Measurements from ENCODE around the gene TAS2R1. TPM values are rescaled to one million over a fixed set of nuclear protein-coding genes. Genes with fewer than 3 reads are reported as not detected.

TAS2R1 gene
- polyA plus RNA-seq, 1 donor (not counting 4 experiments of a cell fraction or from before 2014, with no cell fraction given) = not detected

DNA sequence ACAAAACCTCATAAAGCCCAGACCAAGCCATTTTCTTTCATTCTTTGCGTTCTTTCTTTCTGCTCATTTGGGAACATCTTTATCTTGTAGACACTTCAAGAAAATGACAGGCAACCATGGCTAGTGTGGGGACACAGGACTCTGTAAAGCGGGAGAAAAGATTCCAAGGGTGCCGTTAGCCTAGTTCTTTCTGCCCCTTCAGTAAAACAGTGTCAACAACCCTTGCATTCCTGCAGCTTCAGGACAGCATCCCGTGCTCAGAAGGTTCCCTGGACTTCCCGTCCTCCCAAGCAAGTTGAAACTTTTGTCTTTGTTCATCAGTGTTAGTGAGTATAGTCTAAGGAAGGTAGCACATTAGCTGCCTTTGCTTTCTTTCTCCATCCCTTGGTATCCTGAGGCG, 41.9 kb downstream of the TAS2R1 start:
- Histone ChIP-seq H2AFZ (ENCODE audit: control insufficient read depth, low read length) (no peak overlapping the region), H4K20me1 (ENCODE audit: control insufficient read depth, extremely low read depth, insufficient read depth, low read length) (no peaks in the 10 kb centered on the region), H3K27me3 (ENCODE audit: control insufficient read depth, extremely low read depth, insufficient read depth, low read length) (no peaks in the 10 kb centered on the region), H3K4me2 (ENCODE audit: control insufficient read depth, extremely low read depth, insufficient read depth, low read depth, low read length) (no peak overlapping the region), H3K4me1 (ENCODE audit: control insufficient read depth, extremely low read depth, insufficient read depth, low read length) (no peaks in the 10 kb centered on the region), H3K4me3 (ENCODE audit: control insufficient read depth in 2 of 3, extremely low read depth in 1 of 3, insufficient read depth in 2 of 3, low read depth in 1 of 3, low read length in 3 of 3) (no peak overlapping the region), H3K9me3 (ENCODE audit: control insufficient read depth, low read depth, low read length) (no peaks in the 10 kb centered on the region), H3K36me3 (ENCODE audit: control insufficient read depth in 2 of 2, extremely low read depth in 1 of 2, insufficient read depth in 2 of 2, low read length in 2 of 2) (no peaks in the 10 kb centered on the region), H3K9me1 (ENCODE audit: control insufficient read depth, extremely low read depth, insufficient read depth, low read length) (no peaks in the 10 kb centered on the region), H3K79me2 (ENCODE audit: control insufficient read depth, insufficient read depth, low read length) (no peaks in the 10 kb centered on the region), H3K9ac (ENCODE audit: control insufficient read depth, extremely low read depth, insufficient read depth, low read length) (no peak overlapping the region), H3K27ac (ENCODE audit: control insufficient read depth, insufficient read depth, low read length) (no peak overlapping the region)
- dilution Hi-C loops (cut with MboI; ENCODE audit: extremely low pct_ligation_motif_present, low sequenced_read_pairs) = no loop called here
- DNase-seq (ENCODE audit: low read depth, low spot score) (no peak), FAIRE-seq (no peak)
- TF ChIP-seq EZH2 (IDR thresholded peaks at IDR 0.05; ENCODE audit: low read length) = no peak
- TF ChIP-seq CTCF (optimal IDR thresholded peaks at IDR 0.05 in 1 of 3, IDR thresholded peaks at IDR 0.05 in 1 of 3, conservative IDR thresholded peaks at IDR 0.05 in 1 of 3; ENCODE audit: extremely low read depth in 1 of 3, insufficient read depth in 2 of 3, low read length in 3 of 3) = no peak

DNA sequence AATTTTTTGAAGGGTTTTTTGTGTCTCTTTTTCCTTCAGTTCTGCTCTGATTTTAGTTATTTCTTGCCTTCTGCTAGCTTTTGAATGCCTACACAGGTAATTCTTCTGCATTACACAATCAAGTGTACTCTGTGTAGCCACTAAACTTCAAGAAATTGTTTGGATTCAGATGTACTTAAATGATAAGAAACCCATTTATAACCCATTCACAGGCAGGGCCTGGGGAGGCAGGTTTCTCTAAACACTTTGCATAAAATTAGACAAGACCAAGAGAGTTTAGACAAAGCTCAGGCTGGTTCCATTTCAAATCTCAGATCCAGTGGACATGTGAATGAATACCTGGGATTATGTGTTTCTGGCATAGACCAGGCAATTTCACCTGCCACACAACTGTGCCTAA, 43.0 kb downstream of the TAS2R1 start:
- no peak overlapping the region for H3K4me3 ChIP-seq (ENCODE audit: control insufficient read depth in 2 of 3, extremely low read depth in 1 of 3, insufficient read depth in 2 of 3, low read depth in 1 of 3, low read length in 3 of 3)
- H3K4me1 ChIP-seq (ENCODE audit: control insufficient read depth, extremely low read depth, insufficient read depth, low read length) = no peaks in the 10 kb centered on the region
- DNase-seq (ENCODE audit: low read depth, low spot score) (no peak), FAIRE-seq (no peak)
- no peaks in the 10 kb centered on the region for H4K20me1 ChIP-seq (ENCODE audit: control insufficient read depth, extremely low read depth, insufficient read depth, low read length)
- H3K4me2 ChIP-seq (ENCODE audit: control insufficient read depth, extremely low read depth, insufficient read depth, low read depth, low read length) = no peak overlapping the region
- dilution Hi-C loops (cut with MboI; ENCODE audit: extremely low pct_ligation_motif_present, low sequenced_read_pairs) = no loop called here
- H3K9ac ChIP-seq (ENCODE audit: control insufficient read depth, extremely low read depth, insufficient read depth, low read length) = no peak overlapping the region
- TF ChIP-seq CTCF (optimal IDR thresholded peaks at IDR 0.05 in 1 of 3, IDR thresholded peaks at IDR 0.05 in 1 of 3, conservative IDR thresholded peaks at IDR 0.05 in 1 of 3; ENCODE audit: extremely low read depth in 1 of 3, insufficient read depth in 2 of 3, low read length in 3 of 3) (no peak), EZH2 (IDR thresholded peaks at IDR 0.05; ENCODE audit: low read length) (no peak)
- no peaks in the 10 kb centered on the region for H3K27me3 ChIP-seq (ENCODE audit: control insufficient read depth, extremely low read depth, insufficient read depth, low read length)
- no peak overlapping the region for H3K27ac ChIP-seq (ENCODE audit: control insufficient read depth, insufficient read depth, low read length)
- H3K9me3 ChIP-seq (ENCODE audit: control insufficient read depth, low read depth, low read length) = no peaks in the 10 kb centered on the region
- no peaks in the 10 kb centered on the region for H3K36me3 ChIP-seq (ENCODE audit: control insufficient read depth in 2 of 2, extremely low read depth in 1 of 2, insufficient read depth in 2 of 2, low read length in 2 of 2)
- H3K79me2 ChIP-seq (ENCODE audit: control insufficient read depth, insufficient read depth, low read length) = no peaks in the 10 kb centered on the region
- no peaks in the 10 kb centered on the region for H3K9me1 ChIP-seq (ENCODE audit: control insufficient read depth, extremely low read depth, insufficient read depth, low read length)
- no peak overlapping the region for H2AFZ ChIP-seq (ENCODE audit: control insufficient read depth, low read length)
